Retinal pigment epithelial cell (primary cell): ENCODE results near the gene NOXO1.
A peak's percentile ranks its signal among the peaks of the same experiment; 100 is the strongest.

Experiments
- DNase-seq: peaks from one replicate; pipeline ENCODE4 v3.0.0-alpha.2; 2010; ENCODE audit warnings: low read depth
- H3K4me3 ChIP-seq: 2 replicates; pipeline ENCODE4 v1.5.1; 2011; ENCODE audit warnings: mild to moderate bottlenecking, low read length, control low read depth, moderate library complexity
- CTCF ChIP-seq: conservative IDR thresholded peaks from 2 replicates; pipeline ENCODE4 v1.5.1; 2011; ENCODE audit warnings: low read depth, low read length, control low read depth, inconsistent platforms

Gene NOXO1

GRCh38 chr16:1992704-1993317 is 11.5 kb upstream of the NOXO1 start:
- DNase-seq = no peak
- TF ChIP-seq CTCF = no peak
- H3K4me3 ChIP-seq = no peak overlapping the region

- no peak overlapping the region for H3K4me3 ChIP-seq
- TF ChIP-seq CTCF = no peak
- DNase-seq = peak; percentile 52
These were observed 10.9 kb upstream of the NOXO1 start for GRCh38 chr16:1991948-1992703.

- no peak for TF ChIP-seq CTCF
- no peak overlapping the region for H3K4me3 ChIP-seq
- no peak for DNase-seq
These were observed 10.3 kb upstream of the NOXO1 start for GRCh38 chr16:1991588-1991947.

GRCh38 chr16:1991135-1991551 is 9.9 kb upstream of the NOXO1 start:
- TF ChIP-seq CTCF = no peak
- no peak overlapping the region for H3K4me3 ChIP-seq
- DNase-seq = no peak

- peak overlapping the region; percentile 32 for H3K4me3 ChIP-seq
- no peak for TF ChIP-seq CTCF
- DNase-seq = no peak
These were observed 9.3 kb upstream of the NOXO1 start for GRCh38 chr16:1990351-1991134.

GRCh38 chr16:1990101-1990350 is 8.8 kb upstream of the NOXO1 start:
- no peak for DNase-seq
- TF ChIP-seq CTCF = no peak
- peak overlapping the region; percentile 32 for H3K4me3 ChIP-seq
